ENCODE data around the gene GON4L.
"Not testable (repeated sequence)": the region's sequence is repeated elsewhere in the genome, so short reads cannot be mapped to it uniquely, and the experiment has no call there.

DNA sequence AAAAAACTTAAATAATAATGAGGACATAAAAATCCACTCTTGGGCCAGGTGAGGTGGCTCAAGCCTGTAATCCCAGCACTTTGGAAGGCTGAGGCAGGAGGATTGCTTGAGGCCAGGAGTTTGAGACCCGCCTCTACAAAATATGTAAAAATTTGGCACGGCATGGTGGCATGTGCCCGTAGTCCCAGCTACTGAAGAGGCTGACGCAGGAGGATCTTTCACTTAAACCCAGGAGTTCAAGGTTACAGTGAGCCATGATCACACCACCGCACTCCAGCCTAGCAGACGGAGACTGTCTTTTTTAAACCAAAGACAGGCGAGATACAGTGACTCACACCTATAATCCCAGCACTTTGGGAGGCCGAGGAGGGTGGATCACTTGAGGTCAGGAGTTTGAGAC is 39.5 kb upstream of the GON4L start:
- TF ChIP-seq, protein P1, sequence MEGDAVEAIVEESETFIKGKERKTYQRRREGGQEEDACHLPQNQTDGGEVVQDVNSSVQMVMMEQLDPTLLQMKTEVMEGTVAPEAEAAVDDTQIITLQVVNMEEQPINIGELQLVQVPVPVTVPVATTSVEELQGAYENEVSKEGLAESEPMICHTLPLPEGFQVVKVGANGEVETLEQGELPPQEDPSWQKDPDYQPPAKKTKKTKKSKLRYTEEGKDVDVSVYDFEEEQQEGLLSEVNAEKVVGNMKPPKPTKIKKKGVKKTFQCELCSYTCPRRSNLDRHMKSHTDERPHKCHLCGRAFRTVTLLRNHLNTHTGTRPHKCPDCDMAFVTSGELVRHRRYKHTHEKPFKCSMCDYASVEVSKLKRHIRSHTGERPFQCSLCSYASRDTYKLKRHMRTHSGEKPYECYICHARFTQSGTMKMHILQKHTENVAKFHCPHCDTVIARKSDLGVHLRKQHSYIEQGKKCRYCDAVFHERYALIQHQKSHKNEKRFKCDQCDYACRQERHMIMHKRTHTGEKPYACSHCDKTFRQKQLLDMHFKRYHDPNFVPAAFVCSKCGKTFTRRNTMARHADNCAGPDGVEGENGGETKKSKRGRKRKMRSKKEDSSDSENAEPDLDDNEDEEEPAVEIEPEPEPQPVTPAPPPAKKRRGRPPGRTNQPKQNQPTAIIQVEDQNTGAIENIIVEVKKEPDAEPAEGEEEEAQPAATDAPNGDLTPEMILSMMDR (IDR thresholded peaks at IDR 0.05 in 4 of 5, conservative IDR thresholded peaks at IDR 0.05 in 1 of 5): not testable (repeated sequence)
- not testable (repeated sequence) for TF ChIP-seq POLR2A (IDR thresholded peaks at IDR 0.05)
